Measurements from ENCODE around the gene MTREX. TPM values are rescaled to one million over a fixed set of nuclear protein-coding genes. Genes with fewer than 3 reads are reported as not detected.

The MTREX gene
- polyA plus RNA-seq, 1 donor (not counting 4 experiments of a cell fraction or from before 2014, with no cell fraction given): 71.4 TPM

GRCh38 chr5:55437452-55437851 is 129.7 kb downstream of the MTREX start:
- H3K9ac ChIP-seq (ENCODE audit: control insufficient read depth, extremely low read depth, insufficient read depth, low read length): no peak overlapping the region
- H3K9me1 ChIP-seq (ENCODE audit: control insufficient read depth, extremely low read depth, insufficient read depth, low read length): peaks cover 2% of the 10 kb centered on the region
- no peaks in the 10 kb centered on the region for H3K27me3 ChIP-seq (ENCODE audit: control insufficient read depth, extremely low read depth, insufficient read depth, low read length)
- no peaks in the 10 kb centered on the region for H3K9me3 ChIP-seq (ENCODE audit: control insufficient read depth, low read depth, low read length)
- H3K36me3 ChIP-seq (ENCODE audit: control insufficient read depth in 2 of 2, extremely low read depth in 1 of 2, insufficient read depth in 2 of 2, low read length in 2 of 2): peaks cover 0 to 2% of the 10 kb centered on the region in 2 experiments
- no peak overlapping the region for H3K4me3 ChIP-seq (ENCODE audit: control insufficient read depth in 2 of 3, extremely low read depth in 1 of 3, insufficient read depth in 2 of 3, low read depth in 1 of 3, low read length in 3 of 3)
- peak overlapping the region; percentile 71 for H3K27ac ChIP-seq (ENCODE audit: control insufficient read depth, insufficient read depth, low read length)
- H3K4me2 ChIP-seq (ENCODE audit: control insufficient read depth, extremely low read depth, insufficient read depth, low read depth, low read length): peak overlapping the region; percentile 86
- H4K20me1 ChIP-seq (ENCODE audit: control insufficient read depth, extremely low read depth, insufficient read depth, low read length): no peaks in the 10 kb centered on the region
- peaks cover 19% of the 10 kb centered on the region for H3K4me1 ChIP-seq (ENCODE audit: control insufficient read depth, extremely low read depth, insufficient read depth, low read length)
- DNase-seq (ENCODE audit: low read depth, low spot score): no peak
- no peak for TF ChIP-seq CTCF (optimal IDR thresholded peaks at IDR 0.05 in 1 of 3, IDR thresholded peaks at IDR 0.05 in 1 of 3, conservative IDR thresholded peaks at IDR 0.05 in 1 of 3; ENCODE audit: extremely low read depth in 1 of 3, insufficient read depth in 2 of 3, low read length in 3 of 3)
- TF ChIP-seq EZH2 (IDR thresholded peaks at IDR 0.05; ENCODE audit: low read length): no peak
- no peak overlapping the region for H2AFZ ChIP-seq (ENCODE audit: control insufficient read depth, low read length)
- dilution Hi-C loops (cut with MboI; ENCODE audit: extremely low pct_ligation_motif_present, low sequenced_read_pairs): no loop called here
- no peak for FAIRE-seq
- no peaks in the 10 kb centered on the region for H3K79me2 ChIP-seq (ENCODE audit: control insufficient read depth, insufficient read depth, low read length)

GRCh38 chr5:55437859-55438206 is 130.0 kb downstream of the MTREX start:
- DNase-seq (ENCODE audit: low read depth, low spot score): no peak
- TF ChIP-seq EZH2 (IDR thresholded peaks at IDR 0.05; ENCODE audit: low read length) (no peak), CTCF (optimal IDR thresholded peaks at IDR 0.05 in 1 of 3, IDR thresholded peaks at IDR 0.05 in 1 of 3, conservative IDR thresholded peaks at IDR 0.05 in 1 of 3; ENCODE audit: extremely low read depth in 1 of 3, insufficient read depth in 2 of 3, low read length in 3 of 3) (no peak)
- no peaks in the 10 kb centered on the region for H4K20me1 ChIP-seq (ENCODE audit: control insufficient read depth, extremely low read depth, insufficient read depth, low read length)
- H3K79me2 ChIP-seq (ENCODE audit: control insufficient read depth, insufficient read depth, low read length): no peaks in the 10 kb centered on the region
- H3K4me3 ChIP-seq (ENCODE audit: control insufficient read depth in 2 of 3, extremely low read depth in 1 of 3, insufficient read depth in 2 of 3, low read depth in 1 of 3, low read length in 3 of 3): peak overlapping the region in 2 of 3 experiments; percentile 25 to 34
- H3K4me1 ChIP-seq (ENCODE audit: control insufficient read depth, extremely low read depth, insufficient read depth, low read length): peaks cover 19% of the 10 kb centered on the region
- H3K9me3 ChIP-seq (ENCODE audit: control insufficient read depth, low read depth, low read length): no peaks in the 10 kb centered on the region
- peak overlapping the region; percentile 71 for H3K27ac ChIP-seq (ENCODE audit: control insufficient read depth, insufficient read depth, low read length)
- no peak overlapping the region for H2AFZ ChIP-seq (ENCODE audit: control insufficient read depth, low read length)
- FAIRE-seq: peak; percentile 32
- peaks cover 2% of the 10 kb centered on the region for H3K9me1 ChIP-seq (ENCODE audit: control insufficient read depth, extremely low read depth, insufficient read depth, low read length)
- dilution Hi-C loops (cut with MboI; ENCODE audit: extremely low pct_ligation_motif_present, low sequenced_read_pairs): no loop called here
- peak overlapping the region; percentile 86 for H3K4me2 ChIP-seq (ENCODE audit: control insufficient read depth, extremely low read depth, insufficient read depth, low read depth, low read length)
- H3K27me3 ChIP-seq (ENCODE audit: control insufficient read depth, extremely low read depth, insufficient read depth, low read length): no peaks in the 10 kb centered on the region
- peaks cover 0 to 2% of the 10 kb centered on the region in 2 experiments for H3K36me3 ChIP-seq (ENCODE audit: control insufficient read depth in 2 of 2, extremely low read depth in 1 of 2, insufficient read depth in 2 of 2, low read length in 2 of 2)
- H3K9ac ChIP-seq (ENCODE audit: control insufficient read depth, extremely low read depth, insufficient read depth, low read length): peak overlapping the region; percentile 50

Data from keratinocyte (primary cell).